VCaP (cell line): Measurements from ENCODE around the gene CD302.
"Not testable (repeated sequence)": the region's sequence is repeated elsewhere in the genome, so short reads cannot be mapped to it uniquely, and the experiment has no call there.

ENCODE experiments used
- H3K27ac ChIP-seq: fragments of 450-650 bp; 2 replicates; pipeline ENCODE4 v1.5.1; 2017
- TF ChIP-seq, protein P1 (sequence below): fragments of 450-650 bp; conservative IDR thresholded peaks from 2 replicates; pipeline ENCODE4 v1.5.1; 2017; ENCODE audit warnings: mild to moderate bottlenecking, moderate library complexity

CD302 gene

DNA sequence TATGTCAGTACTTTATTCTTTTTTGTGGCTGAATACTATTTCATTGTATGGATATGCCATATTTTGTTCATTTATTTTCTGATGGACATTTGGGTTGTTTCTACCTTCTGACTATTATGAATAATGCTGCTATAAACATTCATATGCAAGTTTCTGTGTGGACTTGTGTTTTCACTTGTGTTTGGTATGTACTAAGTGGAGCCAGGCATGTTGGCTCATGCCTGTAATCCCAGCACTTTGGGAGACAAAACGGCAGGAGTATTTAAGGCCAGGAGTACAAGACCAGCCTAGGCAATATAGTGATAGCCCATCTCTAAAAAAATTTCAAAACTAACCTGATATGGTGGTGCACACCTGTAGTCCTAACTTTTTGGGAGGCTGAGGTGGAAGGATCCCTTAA is 62.4 kb downstream of the CD302 start:
- TF ChIP-seq, protein P1, sequence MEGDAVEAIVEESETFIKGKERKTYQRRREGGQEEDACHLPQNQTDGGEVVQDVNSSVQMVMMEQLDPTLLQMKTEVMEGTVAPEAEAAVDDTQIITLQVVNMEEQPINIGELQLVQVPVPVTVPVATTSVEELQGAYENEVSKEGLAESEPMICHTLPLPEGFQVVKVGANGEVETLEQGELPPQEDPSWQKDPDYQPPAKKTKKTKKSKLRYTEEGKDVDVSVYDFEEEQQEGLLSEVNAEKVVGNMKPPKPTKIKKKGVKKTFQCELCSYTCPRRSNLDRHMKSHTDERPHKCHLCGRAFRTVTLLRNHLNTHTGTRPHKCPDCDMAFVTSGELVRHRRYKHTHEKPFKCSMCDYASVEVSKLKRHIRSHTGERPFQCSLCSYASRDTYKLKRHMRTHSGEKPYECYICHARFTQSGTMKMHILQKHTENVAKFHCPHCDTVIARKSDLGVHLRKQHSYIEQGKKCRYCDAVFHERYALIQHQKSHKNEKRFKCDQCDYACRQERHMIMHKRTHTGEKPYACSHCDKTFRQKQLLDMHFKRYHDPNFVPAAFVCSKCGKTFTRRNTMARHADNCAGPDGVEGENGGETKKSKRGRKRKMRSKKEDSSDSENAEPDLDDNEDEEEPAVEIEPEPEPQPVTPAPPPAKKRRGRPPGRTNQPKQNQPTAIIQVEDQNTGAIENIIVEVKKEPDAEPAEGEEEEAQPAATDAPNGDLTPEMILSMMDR, result no peak
- H3K27ac ChIP-seq, result no peak overlapping the region

DNA sequence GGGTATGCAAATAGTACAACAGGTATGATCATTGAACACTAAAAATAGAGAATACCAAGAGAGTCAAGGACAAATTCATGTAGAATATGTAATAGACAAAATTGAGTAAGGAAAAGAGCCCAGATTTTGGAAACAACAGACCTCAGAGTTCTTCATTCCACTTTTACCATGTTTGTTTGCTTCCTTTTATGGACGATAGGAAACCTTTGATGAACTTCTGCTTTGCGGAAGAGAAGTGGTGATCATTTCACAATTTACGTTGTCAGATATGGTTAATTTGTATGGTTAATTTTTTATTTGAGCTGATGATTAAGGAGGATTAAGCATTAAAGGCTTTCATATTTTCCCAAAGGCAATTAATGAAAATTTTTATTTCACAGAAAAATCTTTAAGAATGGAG is 69.4 kb downstream of the CD302 start:
- H3K27ac ChIP-seq, result no peak overlapping the region
- TF ChIP-seq, protein P1, result no peak

DNA sequence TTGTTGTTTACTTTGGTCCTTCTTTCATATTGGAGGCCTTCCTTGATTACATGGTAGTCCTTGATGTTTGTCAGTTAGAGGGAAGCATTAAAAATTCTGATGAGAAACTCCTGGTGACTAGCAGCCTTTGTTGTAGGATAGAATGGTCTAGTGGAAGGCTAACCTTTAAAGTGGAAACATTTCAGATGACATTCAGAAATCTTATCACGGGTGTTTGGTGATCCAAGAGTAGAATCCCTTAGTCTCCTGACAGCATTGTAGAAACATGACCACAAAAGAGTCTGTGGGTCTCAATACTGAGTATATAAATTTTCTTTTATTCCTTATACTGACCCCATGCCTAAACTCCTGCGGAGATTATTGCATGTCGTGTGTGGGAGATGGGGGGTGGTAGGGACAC is 72.3 kb downstream of the CD302 start:
- no peak overlapping the region for H3K27ac ChIP-seq
- TF ChIP-seq, protein P1, result no peak

- not testable (repeated sequence) for H3K27ac ChIP-seq
Measured at GRCh38 chr2:159724795-159725572, 73.0 kb downstream of the CD302 start.

DNA sequence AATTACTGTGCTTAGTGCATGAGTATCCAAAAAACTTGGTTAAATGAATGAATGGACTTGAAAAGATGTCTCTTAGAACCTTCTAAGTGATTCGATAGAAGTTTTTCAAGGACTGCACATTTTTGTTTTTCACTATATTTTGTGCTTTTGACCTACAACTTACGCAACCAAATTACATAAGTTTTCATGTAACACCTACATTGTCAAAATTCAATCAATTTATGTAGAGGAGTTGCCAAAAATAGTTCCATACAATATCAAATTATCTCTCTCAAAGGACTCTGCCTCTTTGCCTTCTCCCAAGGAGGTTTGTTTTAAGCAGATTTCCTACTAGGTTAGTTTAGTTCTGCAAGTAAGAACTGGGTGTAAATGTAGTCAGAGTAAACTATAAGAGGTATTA is 75.4 kb downstream of the CD302 start:
- TF ChIP-seq, protein P1, result no peak
- no peak overlapping the region for H3K27ac ChIP-seq

GRCh38 chr2:159720676-159721075 is 77.3 kb downstream of the CD302 start:
- TF ChIP-seq, protein P1, result no peak
- no peak overlapping the region for H3K27ac ChIP-seq
